ENCODE measurements around the gene COX6B1. TPM values are rescaled to one million over a fixed set of nuclear protein-coding genes. Genes with fewer than 3 reads are reported as not detected.

The COX6B1 gene
- polyA plus RNA-seq, 1 of the 3 experiments (the other 2 are of a cell fraction): 826 TPM

- CTCF ChIA-PET: no interaction called here
- H3K4me3 ChIP-seq (ENCODE audit: low read depth in 2 of 2, low read length in 1 of 2): peak overlapping the region; percentile 86 to 96
- no peak for DNase-seq
These were observed 19.9 kb upstream of the COX6B1 start for GRCh38 chr19:35628264-35628564.

GRCh38 chr19:35628565-35629331 lies 19.4 kb upstream of the COX6B1 start, which contains the start of gene RBM42:
Gene RBM42 (plus strand): TSS chr19:35629036. CDS start chr19:35629154, 118 bp downstream.
- Histone ChIP-seq H3K9ac (peak within 1 kb of the TSS; percentile 92), H3K36me3 (replicated peaks in 1 of 2; ENCODE audit: control insufficient read depth in 1 of 2, insufficient read depth in 2 of 2, low read length in 1 of 2) (peaks cover 21 to 22% of the 10 kb centered on the region in 2 experiments), H3K4me2 (peak within 1 kb of the TSS; percentile 100), H3K4me1 (ENCODE audit: control insufficient read depth in 1 of 2, insufficient read depth in 2 of 2, low read depth in 1 of 2, low read length in 1 of 2) (peaks cover 0 to 12% of the 10 kb centered on the region in 2 experiments; a peak in 2 of 4 replicates), H3K27me3 (ENCODE audit: insufficient read depth) (no peaks in the 10 kb centered on the region), H4K20me1 (ENCODE audit: insufficient read depth) (no peaks in the 10 kb centered on the region), H2AFZ (ENCODE audit: low read depth) (peak within 1 kb of the TSS; percentile 91), H3K27ac (ENCODE audit: low read depth in 2 of 2, low read length in 1 of 2) (peak within 1 kb of the TSS; percentile 59 to 80), H3K9me3 (no peaks in the 10 kb centered on the region), H3K4me3 (ENCODE audit: low read depth in 2 of 2, low read length in 1 of 2) (peak within 1 kb of the TSS; percentile 86 to 96), H3K9me2 (no peaks in the 10 kb centered on the region), H3F3A (replicated peaks; ENCODE audit: insufficient read depth) (peaks cover 9% of the 10 kb centered on the region), H3K79me2 (ENCODE audit: insufficient read depth) (peaks cover 17% of the 10 kb centered on the region)
- POLR2A ChIA-PET: interaction anchor here (0.6 kb wide), 1 partner anchor 12 kb away, joined by 3 read pairs; no protein-coding TSS in a partner anchor
- 1% methylated on average over 44 of the region's 56 CpGs for WGBS (ENCODE audit: low lambda C conversion rate)
- CTCF ChIA-PET: no interaction called here
- peak; percentile 98 for DNase-seq
- TF ChIP-seq IRF3 (IDR thresholded peaks at IDR 0.05; ENCODE audit: low read depth, low read length) (peak; percentile 86), GABPA (IDR thresholded peaks at IDR 0.05; ENCODE audit: low read depth) (peak; percentile 66), CTCF (IDR thresholded peaks at IDR 0.05) (no peak), USF2 (IDR thresholded peaks at IDR 0.05; ENCODE audit: borderline replicate concordance, low read depth, low read length) (no peak), RXRA (IDR thresholded peaks at IDR 0.05; ENCODE audit: borderline replicate concordance, low read depth) (no peak), ZBTB33 (IDR thresholded peaks at IDR 0.05; ENCODE audit: borderline replicate concordance, low read depth) (no peak), RAD21 (IDR thresholded peaks at IDR 0.05; ENCODE audit: low read length) (no peak), FOXJ3 (CRISPR knock-in tag; IDR thresholded peaks at IDR 0.05) (no peak), EP300 (IDR thresholded peaks at IDR 0.05; ENCODE audit: borderline replicate concordance in 1 of 2, low read depth in 1 of 2, low read length in 1 of 2) (no peak), USF1 (IDR thresholded peaks at IDR 0.05; ENCODE audit: borderline replicate concordance, low read depth) (no peak), SIN3A (IDR thresholded peaks at IDR 0.05; ENCODE audit: borderline replicate concordance, low read depth, low read length) (peak; percentile 67; the same call in 1 of the 2 replicates)

More at GRCh38 chr19:35628264-35628564, 19.9 kb upstream of the COX6B1 start:
- no peaks in the 10 kb centered on the region for H3K9me3 ChIP-seq
- peaks cover 21 to 22% of the 10 kb centered on the region in 2 experiments for H3K36me3 ChIP-seq (replicated peaks in 1 of 2; ENCODE audit: control insufficient read depth in 1 of 2, insufficient read depth in 2 of 2, low read length in 1 of 2)
- peak overlapping the region; percentile 91 for H2AFZ ChIP-seq (ENCODE audit: low read depth)
- no peaks in the 10 kb centered on the region for H4K20me1 ChIP-seq (ENCODE audit: insufficient read depth)
- POLR2A ChIA-PET: interaction anchor here (0.6 to 1.0 kb wide), 2 partner anchors 12 to 14 kb away, joined by 3 to 5 read pairs; no protein-coding TSS in a partner anchor
- no peaks in the 10 kb centered on the region for H3K9me2 ChIP-seq
- peak overlapping the region; percentile 92 for H3K4me2 ChIP-seq
- H3K9ac ChIP-seq: peak overlapping the region; percentile 73
- H3F3A ChIP-seq (replicated peaks; ENCODE audit: insufficient read depth): peaks cover 9% of the 10 kb centered on the region
- peaks cover 17% of the 10 kb centered on the region for H3K79me2 ChIP-seq (ENCODE audit: insufficient read depth)
- WGBS (ENCODE audit: low lambda C conversion rate): 13% methylated on average over 9 of the region's 9 CpGs
- H3K4me1 ChIP-seq (ENCODE audit: control insufficient read depth in 1 of 2, insufficient read depth in 2 of 2, low read depth in 1 of 2, low read length in 1 of 2): peaks cover 0 to 12% of the 10 kb centered on the region in 2 experiments; a peak in 2 of 4 replicates
- TF ChIP-seq ZBTB33 (IDR thresholded peaks at IDR 0.05; ENCODE audit: borderline replicate concordance, low read depth): no peak
- peak overlapping the region; percentile 59 to 80 for H3K27ac ChIP-seq (ENCODE audit: low read depth in 2 of 2, low read length in 1 of 2)
- no peaks in the 10 kb centered on the region for H3K27me3 ChIP-seq (ENCODE audit: insufficient read depth)

Data from SK-N-SH (cell line).